ENCODE measurements around the gene GPX4.

- TF ChIP-seq, protein P1, sequence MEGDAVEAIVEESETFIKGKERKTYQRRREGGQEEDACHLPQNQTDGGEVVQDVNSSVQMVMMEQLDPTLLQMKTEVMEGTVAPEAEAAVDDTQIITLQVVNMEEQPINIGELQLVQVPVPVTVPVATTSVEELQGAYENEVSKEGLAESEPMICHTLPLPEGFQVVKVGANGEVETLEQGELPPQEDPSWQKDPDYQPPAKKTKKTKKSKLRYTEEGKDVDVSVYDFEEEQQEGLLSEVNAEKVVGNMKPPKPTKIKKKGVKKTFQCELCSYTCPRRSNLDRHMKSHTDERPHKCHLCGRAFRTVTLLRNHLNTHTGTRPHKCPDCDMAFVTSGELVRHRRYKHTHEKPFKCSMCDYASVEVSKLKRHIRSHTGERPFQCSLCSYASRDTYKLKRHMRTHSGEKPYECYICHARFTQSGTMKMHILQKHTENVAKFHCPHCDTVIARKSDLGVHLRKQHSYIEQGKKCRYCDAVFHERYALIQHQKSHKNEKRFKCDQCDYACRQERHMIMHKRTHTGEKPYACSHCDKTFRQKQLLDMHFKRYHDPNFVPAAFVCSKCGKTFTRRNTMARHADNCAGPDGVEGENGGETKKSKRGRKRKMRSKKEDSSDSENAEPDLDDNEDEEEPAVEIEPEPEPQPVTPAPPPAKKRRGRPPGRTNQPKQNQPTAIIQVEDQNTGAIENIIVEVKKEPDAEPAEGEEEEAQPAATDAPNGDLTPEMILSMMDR (IDR thresholded peaks at IDR 0.05 in 4 of 5, conservative IDR thresholded peaks at IDR 0.05 in 1 of 5): no peak
- no peak for TF ChIP-seq POLR2A (IDR thresholded peaks at IDR 0.05)
Measured at GRCh38 chr19:1074544-1075283, 29.1 kb upstream of the GPX4 start.
